Measurements from ENCODE around the gene TPST2. TPM values are rescaled to one million over a fixed set of nuclear protein-coding genes. Genes with fewer than 3 reads are reported as not detected.

The TPST2 gene
- total RNA-seq, 1 experiment from 2014 or later, result 50.1 TPM

GRCh38 chr22:26536762-26537134 lies 53.2 kb downstream of the TPST2 start:
- H3K79me2 ChIP-seq (ENCODE audit: insufficient read depth, low read length), result peaks cover 3% of the 10 kb centered on the region; the same call in 1 of the 2 replicates
- H3K9me3 ChIP-seq (ENCODE audit: control insufficient read depth, low read depth, low read length), result no peaks in the 10 kb centered on the region
- H3K27me3 ChIP-seq (ENCODE audit: insufficient read depth, low read length), result no peaks in the 10 kb centered on the region
- H3K79me1 ChIP-seq (ENCODE audit: insufficient read depth, low read depth, low read length, poor library complexity, severe bottlenecking), result peaks cover 3% of the 10 kb centered on the region
- H2AFZ ChIP-seq (ENCODE audit: low read length), result no peak overlapping the region
- peaks cover 34 to 68% (median 52%) of the 10 kb centered on the region in 3 experiments for H3K36me3 Mint-ChIP-seq (ENCODE audit: insufficient read depth in 1 of 3, low read depth in 3 of 3)
- no peak overlapping the region for H2BK20ac ChIP-seq (ENCODE audit: low read depth, low read length, poor library complexity, severe bottlenecking)
- no peak overlapping the region for H4K8ac ChIP-seq (replicated peaks; ENCODE audit: insufficient read length, low read depth, low read length)
- H3T11ph ChIP-seq (ENCODE audit: low read length), result no peak overlapping the region
- no peak overlapping the region for H2BK5ac ChIP-seq (ENCODE audit: insufficient read length, low read length)
- TF ChIP-seq CTCF (conservative IDR thresholded peaks at IDR 0.05), result no peak
- no peak overlapping the region for H3K56ac ChIP-seq (ENCODE audit: insufficient read length, low read depth, low read length)
- H2AK5ac ChIP-seq (ENCODE audit: insufficient read length, low read length), result no peak overlapping the region
- H2BK15ac ChIP-seq (ENCODE audit: low read depth, low read length), result no peak overlapping the region
- no peak overlapping the region for H4K5ac ChIP-seq (ENCODE audit: insufficient read length, low read depth, low read length)
- H3K27ac Mint-ChIP-seq, result peak overlapping the region in 1 of 3 experiments; percentile 23; a peak in 1 of 7 replicates
- no peak overlapping the region for H4K91ac ChIP-seq (ENCODE audit: insufficient read length, low read depth, low read length)
- H3K23me2 ChIP-seq (ENCODE audit: insufficient read length, low read depth, low read length, poor library complexity, severe bottlenecking), result no peaks in the 10 kb centered on the region
- H3K4me1 ChIP-seq (ENCODE audit: insufficient read depth, low read length), result no peaks in the 10 kb centered on the region
- no peak overlapping the region for H3K18ac ChIP-seq (ENCODE audit: insufficient read length, low read depth, low read length)
- H3K14ac ChIP-seq (ENCODE audit: insufficient read depth, low read length), result no peak overlapping the region
- no peaks in the 10 kb centered on the region for H3K9me3 Mint-ChIP-seq
- H3K4ac ChIP-seq (ENCODE audit: low read depth, low read length), result no peak overlapping the region
- H3K9ac ChIP-seq (ENCODE audit: extremely low read depth, insufficient read length, low read length), result no peak overlapping the region
- H2BK120ac ChIP-seq (ENCODE audit: low read depth, low read length, poor library complexity, severe bottlenecking), result no peak overlapping the region
- H3K4me1 Mint-ChIP-seq, result no peaks in the 10 kb centered on the region
- no peak overlapping the region for H3K27ac ChIP-seq (ENCODE audit: insufficient read length, low read depth, low read length)
- H4K20me1 ChIP-seq (ENCODE audit: control insufficient read depth, insufficient read depth, insufficient read length), result no peaks in the 10 kb centered on the region
- H3K4me3 Mint-ChIP-seq, result no peak overlapping the region
- no peak overlapping the region for H3K23ac ChIP-seq (ENCODE audit: insufficient read length, low read depth, low read length)
- H3K4me2 ChIP-seq (ENCODE audit: insufficient read depth, insufficient read length, low read length), result no peak overlapping the region
- no peak for DNase-seq
- no CpG with 5 or more reads among the region's 3 CpGs for WGBS (ENCODE audit: extremely low coverage, insufficient read length, low lambda C conversion rate)
- H2BK12ac ChIP-seq (ENCODE audit: insufficient read length, low read depth, low read length), result no peak overlapping the region
- H3K27me3 Mint-ChIP-seq (ENCODE audit: low read depth), result no peaks in the 10 kb centered on the region

Data from H9 (cell line).